Activated CD4-positive, alpha-beta memory T cell treated with anti-CD3 and anti-CD28 coated beads for 36 hours (primary cell): Measurements from ENCODE around the gene FGF12. TPM values are rescaled to one million over a fixed set of nuclear protein-coding genes. Genes with fewer than 3 reads are reported as not detected.
"Not testable (repeated sequence)": the region's sequence is repeated elsewhere in the genome, so short reads cannot be mapped to it uniquely, and the experiment has no call there.

ENCODE experiments used
- CTCF ChIA-PET: fragments of 350-600 bp; sonication (Branson Sonifier 250); formaldehyde crosslinking; loops from one replicate; lab custom pipeline; 2021; ENCODE audit warnings: antibody characterized with exemption, inconsistent platforms; lab: Charles Lee
- POLR2A ChIA-PET: fragments of 350-600 bp; sonication (Branson Sonifier 250); formaldehyde crosslinking; loops from one replicate; lab custom pipeline; 2021; ENCODE audit warnings: antibody characterized with exemption; lab: Charles Lee
- DNase-seq: peaks from one replicate; pipeline ENCODE4 v3.0.0-alpha.2; 2020
- H3K27ac Mint-ChIP-seq: one replicate; pipeline ENCODE4 v1.8.0; 2021; ENCODE audit warnings: mixed read lengths
- H3K27me3 Mint-ChIP-seq: one replicate; pipeline ENCODE4 v1.8.0; 2021; ENCODE audit warnings: mixed read lengths
- H3K36me3 Mint-ChIP-seq: one replicate; pipeline ENCODE4 v1.8.0; 2021; ENCODE audit warnings: mixed read lengths
- H3K4me1 Mint-ChIP-seq: one replicate; pipeline ENCODE4 v1.8.0; 2021; ENCODE audit warnings: low read depth, mixed read lengths
- H3K4me3 Mint-ChIP-seq: one replicate; pipeline ENCODE4 v1.8.0; 2021; ENCODE audit warnings: mild to moderate bottlenecking, mixed read lengths
- H3K9me3 Mint-ChIP-seq: one replicate; pipeline ENCODE4 v1.8.0; 2021; ENCODE audit warnings: mixed read lengths
- intact Hi-C: fragments of 100-400 bp; cut with micrococcal nuclease; formaldehyde crosslinking; loops from one replicate; pipeline ENCODE4 v1.15.1; 2023
- total RNA-seq, 2 experiments: library from RNA; stranded (reverse); gene quantifications; one replicate each; pipeline ENCODE4 v1.2.3, GENCODE V29; 2021

Gene FGF12
- total RNA-seq, 2 experiments from 2014 or later = not detected

DNA sequence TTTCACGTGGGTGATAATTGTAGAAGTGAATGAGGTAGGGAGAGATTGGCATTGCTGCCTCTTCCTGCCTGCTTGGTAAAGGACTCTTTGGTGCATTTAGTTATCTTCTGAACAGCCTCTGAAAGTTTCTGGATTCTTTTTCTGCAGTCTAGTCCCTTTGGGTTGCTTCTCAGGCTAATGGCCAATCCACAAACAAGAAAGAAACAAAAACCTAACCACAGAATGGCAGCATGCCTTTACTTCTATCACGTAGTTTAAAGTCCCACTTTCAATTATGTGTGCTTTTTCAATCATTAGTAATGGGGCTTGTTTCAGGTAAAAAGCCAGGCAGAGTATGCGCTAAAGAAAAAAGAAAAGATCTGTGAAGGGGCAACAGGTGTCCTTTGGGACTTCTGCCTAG is 7.4 kb downstream of the FGF12 start:
- CTCF ChIA-PET = no interaction called here
- H3K27me3 Mint-ChIP-seq = peaks cover 2% of the 10 kb centered on the region
- POLR2A ChIA-PET = no interaction called here

DNA sequence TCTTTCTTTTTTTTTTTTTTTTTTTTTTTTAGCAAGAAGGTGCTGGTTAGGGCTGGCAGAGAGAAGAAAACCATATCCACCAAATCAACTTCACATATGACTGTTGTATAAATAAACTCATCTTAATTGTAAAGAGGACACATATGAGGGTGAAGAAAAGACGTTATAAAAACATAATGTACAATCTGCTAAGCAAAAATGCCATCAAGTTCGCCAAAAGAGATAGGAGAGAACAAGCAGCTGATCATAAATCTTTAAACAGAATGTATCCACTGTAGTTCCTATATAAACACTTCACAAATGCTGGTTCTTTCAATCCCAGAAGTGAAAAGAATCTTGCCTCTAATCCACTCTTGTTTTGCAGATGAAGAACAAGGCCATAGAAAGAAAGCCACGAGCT is 9.2 kb downstream of the FGF12 start:
- H3K4me1 Mint-ChIP-seq = no peaks in the 10 kb centered on the region
- no peak overlapping the region for H3K4me3 Mint-ChIP-seq
- ChIA-PET POLR2A (no interaction called here), CTCF (no interaction called here)
- H3K36me3 Mint-ChIP-seq = no peaks in the 10 kb centered on the region
- intact Hi-C loops = no loop called here
- no peak for DNase-seq
- peaks cover 2% of the 10 kb centered on the region for H3K27me3 Mint-ChIP-seq
- no peaks in the 10 kb centered on the region for H3K9me3 Mint-ChIP-seq
- no peak overlapping the region for H3K27ac Mint-ChIP-seq

More for the DNA sequence above, 7.4 kb downstream of the FGF12 start:
- H3K4me3 Mint-ChIP-seq = no peak overlapping the region
- no peak overlapping the region for H3K27ac Mint-ChIP-seq
- H3K36me3 Mint-ChIP-seq = no peaks in the 10 kb centered on the region
- no peaks in the 10 kb centered on the region for H3K9me3 Mint-ChIP-seq
- intact Hi-C loops = no loop called here
- no peak for DNase-seq
- no peaks in the 10 kb centered on the region for H3K4me1 Mint-ChIP-seq

DNA sequence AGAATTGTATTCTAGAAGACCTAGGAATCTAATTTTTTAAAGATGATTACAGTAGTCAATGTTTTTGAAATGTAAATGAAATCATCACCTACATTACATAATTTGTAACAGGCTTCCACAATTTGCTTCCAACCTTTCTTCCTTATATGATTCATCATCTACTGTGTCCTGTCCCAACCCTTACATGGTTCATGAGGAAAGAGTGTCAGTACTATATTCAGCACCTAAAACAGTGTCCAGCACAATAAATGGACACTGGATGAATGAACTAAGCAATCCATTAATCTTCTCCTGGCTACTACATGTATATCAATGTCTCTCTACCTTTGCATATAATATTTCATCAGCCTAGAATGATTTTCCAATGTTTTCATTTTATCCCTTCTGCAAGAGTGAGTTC is 12.2 kb downstream of the FGF12 start:
- H3K4me3 Mint-ChIP-seq = no peak overlapping the region
- peaks cover 2% of the 10 kb centered on the region for H3K36me3 Mint-ChIP-seq
- no peak overlapping the region for H3K27ac Mint-ChIP-seq
- H3K4me1 Mint-ChIP-seq = no peaks in the 10 kb centered on the region
- CTCF ChIA-PET = no interaction called here
- intact Hi-C loops = no loop called here
- H3K27me3 Mint-ChIP-seq = peaks cover 2% of the 10 kb centered on the region
- DNase-seq = no peak
- peaks cover 3% of the 10 kb centered on the region for H3K9me3 Mint-ChIP-seq
- POLR2A ChIA-PET = no interaction called here

DNA sequence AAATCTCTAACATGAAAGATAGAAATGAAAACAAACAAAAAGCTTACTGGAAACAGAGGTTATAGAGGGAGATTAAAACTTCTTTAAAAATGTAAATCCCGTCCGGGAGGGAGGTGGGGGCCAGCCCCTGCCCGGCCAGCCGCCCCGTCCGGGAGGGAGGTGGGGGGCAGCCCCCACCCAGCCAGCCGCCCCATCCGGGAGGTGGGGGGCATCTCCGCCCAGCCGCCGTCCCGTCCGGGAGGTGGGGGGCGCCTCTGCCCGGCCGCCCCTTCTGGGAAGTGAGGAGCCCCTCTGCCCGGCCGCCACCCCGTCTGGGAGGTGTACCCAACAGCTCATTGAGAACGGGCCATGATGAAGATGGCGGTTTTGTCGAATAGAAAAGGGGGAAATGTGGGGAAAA is 16.2 kb downstream of the FGF12 start:
- H3K27me3 Mint-ChIP-seq, POLR2A ChIA-PET, intact Hi-C loops, H3K9me3 Mint-ChIP-seq, CTCF ChIA-PET, H3K36me3 Mint-ChIP-seq, H3K4me1 Mint-ChIP-seq, H3K4me3 Mint-ChIP-seq, DNase-seq, H3K27ac Mint-ChIP-seq: not testable (repeated sequence)

DNA sequence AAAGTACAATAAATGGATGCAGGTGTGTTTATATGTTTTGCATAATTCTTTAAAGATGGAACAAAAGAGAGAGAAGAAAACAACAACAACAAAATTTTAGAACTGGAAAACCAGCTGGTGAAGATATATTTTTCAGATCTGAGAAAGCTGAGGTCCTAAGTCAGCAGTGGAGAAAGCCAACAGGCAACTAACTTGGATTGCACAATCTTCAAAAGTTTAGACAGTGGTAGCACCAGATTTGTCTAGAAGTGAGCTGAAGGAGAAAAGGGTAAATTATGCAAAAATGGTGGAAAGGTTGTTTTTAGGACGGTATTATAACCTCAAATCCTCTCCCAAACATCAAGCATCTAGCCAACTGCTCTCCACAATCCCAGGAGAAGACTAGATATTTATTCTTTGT is 17.0 kb downstream of the FGF12 start:
- Mint-ChIP-seq H3K27ac (no peak overlapping the region), H3K9me3 (peaks cover 3% of the 10 kb centered on the region), H3K36me3 (peaks cover 2% of the 10 kb centered on the region), H3K4me1 (no peaks in the 10 kb centered on the region), H3K27me3 (no peaks in the 10 kb centered on the region), H3K4me3 (no peak overlapping the region)
- intact Hi-C loops = no loop called here
- CTCF ChIA-PET = no interaction called here
- POLR2A ChIA-PET = no interaction called here
- no peak for DNase-seq

DNA sequence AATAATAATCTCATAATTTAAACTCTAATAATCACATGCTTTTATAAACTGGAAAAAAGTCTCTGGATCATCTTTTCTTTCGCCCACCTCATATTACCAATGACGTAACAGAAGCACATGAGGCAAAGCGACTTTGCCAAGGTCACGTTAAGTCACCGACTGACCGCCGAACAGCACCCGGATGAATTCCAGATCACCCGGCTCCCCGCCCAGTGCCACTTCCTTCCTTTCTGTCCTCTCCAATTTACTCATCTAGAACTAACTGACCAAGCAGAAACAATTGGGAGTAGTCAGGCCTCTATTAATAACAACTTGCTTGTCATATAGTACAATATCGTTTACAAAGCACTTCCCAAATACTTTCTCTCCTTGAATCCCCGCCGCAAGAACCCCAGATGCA is 21.1 kb downstream of the FGF12 start:
- H3K4me3 Mint-ChIP-seq = no peak overlapping the region

DNA sequence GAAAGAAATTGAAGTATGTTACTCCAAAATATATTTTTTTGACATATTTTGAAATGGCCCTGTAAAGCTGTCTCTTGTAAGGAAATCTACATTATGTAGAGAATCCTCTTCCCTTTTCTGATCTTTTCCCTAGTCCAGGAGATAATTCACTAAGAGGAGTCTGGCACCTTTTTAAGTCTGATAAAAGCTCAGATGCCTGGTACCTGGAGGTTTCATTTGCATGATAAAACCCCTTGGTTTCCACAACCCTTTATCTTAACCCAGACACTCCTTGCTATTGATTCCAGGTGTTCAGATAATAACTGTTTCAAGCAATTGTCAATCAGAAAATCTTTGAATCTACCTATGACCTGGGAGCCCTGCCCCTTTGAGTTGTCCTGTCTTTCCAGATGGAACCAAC is 26.5 kb downstream of the FGF12 start:
- H3K9me3 Mint-ChIP-seq = no peaks in the 10 kb centered on the region
- no peaks in the 10 kb centered on the region for H3K4me1 Mint-ChIP-seq
- no peak for DNase-seq
- ChIA-PET POLR2A (no interaction called here), CTCF (no interaction called here)
- no peaks in the 10 kb centered on the region for H3K27me3 Mint-ChIP-seq
- H3K4me3 Mint-ChIP-seq = no peak overlapping the region
- intact Hi-C loops = no loop called here
- H3K27ac Mint-ChIP-seq = no peak overlapping the region
- no peaks in the 10 kb centered on the region for H3K36me3 Mint-ChIP-seq

More for the DNA sequence above, 21.1 kb downstream of the FGF12 start:
- H3K9me3 Mint-ChIP-seq = peaks cover 3% of the 10 kb centered on the region
- H3K36me3 Mint-ChIP-seq = peaks cover 2% of the 10 kb centered on the region
- ChIA-PET CTCF (no interaction called here), POLR2A (no interaction called here)
- H3K4me1 Mint-ChIP-seq = no peaks in the 10 kb centered on the region
- no peaks in the 10 kb centered on the region for H3K27me3 Mint-ChIP-seq
- DNase-seq = no peak
- H3K27ac Mint-ChIP-seq = no peak overlapping the region
- intact Hi-C loops = no loop called here

DNA sequence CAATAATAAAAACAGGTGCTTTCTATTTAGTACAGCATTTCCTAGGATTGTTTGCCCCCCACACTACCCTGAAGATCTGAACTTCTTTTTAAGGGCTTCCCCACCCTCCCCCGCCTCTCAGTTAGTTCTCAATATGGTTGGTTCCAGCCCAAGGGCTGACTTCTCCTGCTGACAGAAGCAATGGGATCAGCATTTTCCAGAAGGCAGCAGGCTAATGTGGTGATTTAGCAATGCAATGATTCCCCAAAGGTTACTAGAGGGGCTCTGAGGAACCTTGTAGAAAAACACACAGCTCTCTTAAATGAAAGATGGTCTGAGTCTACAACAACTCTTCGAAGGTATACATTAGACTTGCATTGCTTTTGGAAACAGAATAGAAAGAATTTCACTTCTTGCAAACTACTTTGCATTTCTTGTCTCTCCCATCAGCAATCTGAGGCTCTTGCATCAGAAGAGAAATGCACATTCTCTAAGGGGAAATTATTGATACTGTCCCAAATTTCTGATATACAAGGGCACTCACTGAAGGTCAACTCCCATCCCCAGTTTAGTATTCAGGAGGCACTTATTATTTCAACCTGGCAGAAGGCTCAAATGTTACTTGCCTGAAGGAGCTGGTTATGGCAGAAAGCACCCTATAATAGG is 30.3 kb downstream of the FGF12 start:
- no peak overlapping the region for H3K4me3 Mint-ChIP-seq
- no peaks in the 10 kb centered on the region for H3K27me3 Mint-ChIP-seq
- H3K4me1 Mint-ChIP-seq = no peaks in the 10 kb centered on the region
- H3K9me3 Mint-ChIP-seq = no peaks in the 10 kb centered on the region
- H3K27ac Mint-ChIP-seq = no peak overlapping the region
- H3K36me3 Mint-ChIP-seq = no peaks in the 10 kb centered on the region
- no peak for DNase-seq
- POLR2A ChIA-PET = no interaction called here
- intact Hi-C loops = no loop called here
- CTCF ChIA-PET = no interaction called here

DNA sequence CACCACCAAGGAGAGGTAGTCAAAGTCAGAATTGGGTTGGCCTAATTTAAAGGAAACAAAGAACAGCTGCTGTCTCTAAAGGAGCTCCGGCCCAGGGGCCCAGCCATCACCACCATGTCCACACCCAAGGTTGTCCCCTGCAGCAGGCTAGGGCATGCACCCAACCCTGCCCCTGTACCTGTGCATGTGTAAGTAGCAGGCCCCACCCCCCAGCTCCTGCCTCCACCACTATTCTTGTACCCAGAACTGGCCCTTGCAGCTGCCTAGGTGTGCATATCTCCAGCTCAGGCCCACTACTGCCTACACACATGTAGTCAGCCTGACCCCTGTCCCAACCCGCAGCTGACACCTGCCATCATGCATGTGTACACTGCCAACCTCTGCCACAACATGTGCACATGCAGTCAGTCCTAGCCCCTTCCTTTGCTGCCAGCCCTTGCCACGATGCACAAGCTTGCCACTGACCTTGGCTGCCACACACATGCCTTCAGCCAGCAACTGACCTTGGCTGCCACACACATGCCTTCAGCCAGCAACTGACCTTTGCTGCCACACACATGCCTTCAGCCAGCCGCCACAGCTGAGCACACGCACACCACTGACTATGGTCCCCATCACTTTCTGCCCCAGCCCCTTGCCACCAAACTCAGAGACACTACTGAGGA is 39.7 kb downstream of the FGF12 start:
- POLR2A ChIA-PET = no interaction called here
- Mint-ChIP-seq H3K4me1 (no peaks in the 10 kb centered on the region), H3K36me3 (no peaks in the 10 kb centered on the region), H3K9me3 (peaks cover 15% of the 10 kb centered on the region), H3K4me3 (no peak overlapping the region), H3K27ac (no peak overlapping the region), H3K27me3 (peaks cover 3% of the 10 kb centered on the region)
- intact Hi-C loops = no loop called here
- CTCF ChIA-PET = no interaction called here
- DNase-seq = no peak

DNA sequence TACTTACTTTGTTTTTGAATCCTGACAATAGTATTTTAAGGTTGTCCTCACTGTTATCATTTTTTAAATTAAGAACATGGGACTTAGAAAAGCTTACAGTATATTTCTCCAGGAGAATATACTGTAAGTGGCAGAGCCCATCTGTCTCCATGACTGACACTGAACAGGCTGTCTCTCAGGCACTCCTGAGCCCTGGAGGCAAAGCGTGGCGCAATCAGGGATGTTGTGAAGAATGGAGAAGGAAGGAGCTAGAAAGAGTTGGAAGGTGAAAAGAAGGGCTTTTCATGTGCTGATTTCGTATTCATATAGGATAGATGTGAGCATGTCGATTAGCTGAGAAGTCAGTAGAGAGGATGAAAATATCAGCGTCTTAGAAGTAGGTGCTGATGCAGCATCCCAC is 41.5 kb downstream of the FGF12 start:
- no peak overlapping the region for H3K27ac Mint-ChIP-seq
- no peak overlapping the region for H3K4me3 Mint-ChIP-seq
- H3K4me1 Mint-ChIP-seq = no peaks in the 10 kb centered on the region
- peaks cover 3% of the 10 kb centered on the region for H3K27me3 Mint-ChIP-seq
- no peak for DNase-seq
- POLR2A ChIA-PET = no interaction called here
- intact Hi-C loops = no loop called here
- CTCF ChIA-PET = no interaction called here
- no peaks in the 10 kb centered on the region for H3K36me3 Mint-ChIP-seq
- peaks cover 12% of the 10 kb centered on the region for H3K9me3 Mint-ChIP-seq

DNA sequence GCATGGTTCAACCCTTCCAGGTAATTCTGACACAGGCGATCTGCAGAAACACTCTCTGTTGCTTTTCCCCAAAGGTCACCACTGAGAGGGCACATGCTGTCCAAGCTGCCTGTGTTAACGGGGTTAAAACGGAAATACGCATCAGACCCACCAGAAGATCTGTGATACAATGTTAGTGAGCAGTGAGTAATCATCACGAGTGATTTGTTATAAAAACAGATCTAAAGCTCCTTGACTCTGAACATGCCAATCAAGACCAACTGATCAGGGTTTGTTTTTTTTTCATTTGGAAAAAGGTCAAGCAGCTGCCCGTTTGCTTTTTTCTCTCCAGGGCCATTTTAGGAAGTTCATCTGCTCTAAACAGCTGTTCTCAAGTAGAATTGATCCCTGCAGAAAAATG is 43.2 kb downstream of the FGF12 start:
- peaks cover 2% of the 10 kb centered on the region for H3K9me3 Mint-ChIP-seq
- no peak overlapping the region for H3K4me3 Mint-ChIP-seq
- ChIA-PET CTCF (no interaction called here), POLR2A (no interaction called here)
- intact Hi-C loops = no loop called here
- peaks cover 3% of the 10 kb centered on the region for H3K27me3 Mint-ChIP-seq
- no peak overlapping the region for H3K27ac Mint-ChIP-seq
- no peak for DNase-seq
- no peaks in the 10 kb centered on the region for H3K4me1 Mint-ChIP-seq
- H3K36me3 Mint-ChIP-seq = no peaks in the 10 kb centered on the region

DNA sequence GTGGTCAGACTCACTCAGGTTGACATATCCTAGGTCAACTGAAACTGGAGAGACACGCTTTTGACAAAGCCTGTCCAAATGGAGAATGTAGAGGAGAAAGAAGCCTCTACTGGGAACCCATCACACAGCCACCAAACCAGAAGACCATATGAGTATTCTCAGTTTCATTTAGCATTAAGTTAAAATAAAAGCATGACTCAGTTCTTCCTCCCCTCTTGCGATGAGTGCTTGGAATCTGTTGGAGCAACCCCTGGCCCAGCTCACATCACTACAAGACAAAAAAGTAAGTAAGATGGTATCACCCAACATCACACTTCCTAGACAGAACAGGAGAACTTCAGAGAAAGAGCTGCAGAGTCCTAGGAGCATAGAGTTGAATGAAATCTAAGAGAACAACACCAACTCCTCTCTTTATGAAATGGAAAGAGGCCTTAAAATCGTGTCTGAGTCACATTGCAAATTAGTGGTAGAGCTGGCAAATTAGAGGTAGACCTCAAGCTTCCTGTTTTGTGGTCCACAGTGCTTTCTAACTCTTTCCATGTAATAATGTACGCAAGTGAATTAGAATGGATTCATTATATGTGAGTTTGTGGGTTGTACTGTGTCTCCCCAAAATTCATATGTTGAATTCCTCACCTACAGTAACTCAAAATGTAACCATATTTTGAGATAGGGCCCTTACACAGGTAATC is 51.2 kb downstream of the FGF12 start:
- no peaks in the 10 kb centered on the region for H3K36me3 Mint-ChIP-seq
- peak; percentile 26 for DNase-seq
- POLR2A ChIA-PET = interaction anchor here (1.0 kb wide), 1 partner anchor 223 kb away, joined by 3 read pairs; no protein-coding TSS in a partner anchor
- no peak overlapping the region for H3K4me3 Mint-ChIP-seq
- peaks cover 3% of the 10 kb centered on the region for H3K27me3 Mint-ChIP-seq
- intact Hi-C loops = loop anchor here (2.0 kb wide), 1 partner anchor 217 kb away; no protein-coding TSS in a partner anchor
- CTCF ChIA-PET = no interaction called here
- peaks cover 9% of the 10 kb centered on the region for H3K4me1 Mint-ChIP-seq
- no peaks in the 10 kb centered on the region for H3K9me3 Mint-ChIP-seq
- H3K27ac Mint-ChIP-seq = peak overlapping the region; percentile 90
